Measurements from ENCODE around the gene STX18.
"Not testable (repeated sequence)": the region's sequence is repeated elsewhere in the genome, so short reads cannot be mapped to it uniquely, and the experiment has no call there.

The STX18 gene

GRCh38 chr4:4425696-4426095 is 116.2 kb downstream of the STX18 start:
- DNase-seq (ENCODE audit: low read depth) = no peak
- no peak for TF ChIP-seq CTCF (conservative IDR thresholded peaks at IDR 0.05; ENCODE audit: low read depth, low read length)
- no peak overlapping the region for H3K4me3 ChIP-seq (ENCODE audit: low read depth, low read length)

GRCh38 chr4:4425119-4425690 is 116.6 kb downstream of the STX18 start:
- DNase-seq (ENCODE audit: low read depth) = peak; percentile 6
- no peak for TF ChIP-seq CTCF (conservative IDR thresholded peaks at IDR 0.05; ENCODE audit: low read depth, low read length)
- H3K4me3 ChIP-seq (ENCODE audit: low read depth, low read length) = no peak overlapping the region

GRCh38 chr4:4424499-4425115 is 117.2 kb downstream of the STX18 start:
- TF ChIP-seq CTCF (conservative IDR thresholded peaks at IDR 0.05; ENCODE audit: low read depth, low read length) = no peak
- no peak for DNase-seq (ENCODE audit: low read depth)

GRCh38 chr4:4423706-4424498 is 117.9 kb downstream of the STX18 start:
- DNase-seq (ENCODE audit: low read depth) = no peak
- TF ChIP-seq CTCF (conservative IDR thresholded peaks at IDR 0.05; ENCODE audit: low read depth, low read length) = no peak
- no peak overlapping the region for H3K4me3 ChIP-seq (ENCODE audit: low read depth, low read length)

More at GRCh38 chr4:4424499-4425115, 117.2 kb downstream of the STX18 start:
- H3K4me3 ChIP-seq (ENCODE audit: low read depth, low read length) = no peak overlapping the region

GRCh38 chr4:4422856-4423499 is 118.9 kb downstream of the STX18 start:
- no peak for DNase-seq (ENCODE audit: low read depth)
- no peak for TF ChIP-seq CTCF (conservative IDR thresholded peaks at IDR 0.05; ENCODE audit: low read depth, low read length)
- no peak overlapping the region for H3K4me3 ChIP-seq (ENCODE audit: low read depth, low read length)

- not testable (repeated sequence) for H3K4me3 ChIP-seq (ENCODE audit: low read depth, low read length)
Observed at GRCh38 chr4:4422117-4422516, 119.7 kb downstream of the STX18 start.

GRCh38 chr4:4421356-4421755 is 120.5 kb downstream of the STX18 start:
- no peak overlapping the region for H3K4me3 ChIP-seq (ENCODE audit: low read depth, low read length)
- TF ChIP-seq CTCF (conservative IDR thresholded peaks at IDR 0.05; ENCODE audit: low read depth, low read length) = no peak
- DNase-seq (ENCODE audit: low read depth) = no peak

More at GRCh38 chr4:4422117-4422516, 119.7 kb downstream of the STX18 start:
- DNase-seq (ENCODE audit: low read depth) = not testable (repeated sequence)
